Stimulated activated CD4-positive, alpha-beta T cell treated with anti-CD3 and anti-CD28 coated beads, Interleukin-12 subunit alpha, Interleukin-12 subunit beta, amount 100 ng/mL, for 48 hours (primary cell): ENCODE results near the gene CNTNAP4.

Experiments used
- DNase-seq, 3 donors: peaks; one replicate each; pipeline ENCODE4 v3.0.0-alpha.2; 2020; ENCODE audit warnings: low read depth in 2 of 3, low spot score in 1 of 3

CNTNAP4 gene

DNA sequence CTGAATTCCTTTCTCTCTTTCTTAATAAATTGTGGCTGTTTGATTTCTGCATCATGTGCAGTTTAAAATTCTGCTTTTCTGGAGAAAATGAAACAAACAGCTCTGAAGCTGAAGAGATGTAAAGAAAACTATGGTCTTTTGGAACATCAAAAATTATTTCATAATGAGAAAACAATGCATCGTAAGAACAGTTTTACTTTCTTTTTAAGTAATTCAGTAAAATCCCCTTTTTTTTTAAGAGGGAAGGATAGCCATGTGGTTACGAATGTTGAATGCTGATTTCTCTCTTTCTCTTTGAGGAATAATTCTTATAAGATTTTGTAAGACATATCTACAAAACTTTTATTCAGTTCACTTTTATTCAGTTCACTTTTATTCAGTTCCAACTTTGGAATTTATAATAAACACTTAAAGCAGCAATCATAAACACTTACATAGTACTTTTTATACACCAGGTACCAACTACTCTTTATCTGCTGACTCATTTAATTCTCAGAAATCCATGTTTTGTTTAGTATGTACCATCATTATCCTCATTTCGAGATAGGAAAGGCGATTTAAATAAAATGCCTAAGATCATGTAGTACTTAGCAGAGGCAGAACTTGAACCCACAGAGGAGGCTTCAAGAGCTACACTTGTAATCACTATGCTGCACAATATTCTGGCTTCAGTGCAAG is 26.6 kb downstream of the CNTNAP4 start:
- DNase-seq = no peak

GRCh38 chr16:76309639-76310335 is 32.6 kb downstream of the CNTNAP4 start:
- no peak for DNase-seq

- no peak for DNase-seq
These were observed 34.1 kb downstream of the CNTNAP4 start for GRCh38 chr16:76311260-76311659.

GRCh38 chr16:76318565-76318964 is 41.4 kb downstream of the CNTNAP4 start:
- no peak for DNase-seq

DNA sequence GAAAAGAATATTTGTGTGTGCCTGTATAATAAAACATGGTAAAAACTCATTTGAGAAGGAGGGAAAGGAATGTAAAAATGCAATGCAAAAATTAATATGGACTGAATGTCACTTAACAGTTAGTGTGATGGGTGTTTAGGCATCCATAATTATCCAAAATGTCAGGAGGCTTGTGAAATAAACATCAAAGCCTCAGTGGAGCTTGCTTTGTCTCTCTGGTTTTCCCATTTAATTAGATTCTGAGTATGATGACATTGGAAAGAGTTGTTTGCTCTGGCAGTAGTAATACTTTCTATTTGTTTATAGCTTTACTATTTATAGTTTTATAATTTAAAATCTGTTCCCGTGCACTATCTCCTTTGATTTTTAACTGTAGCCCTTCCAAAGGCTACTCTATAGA is 51.9 kb downstream of the CNTNAP4 start:
- no peak for DNase-seq

- no peak for DNase-seq
These were observed 58.2 kb downstream of the CNTNAP4 start for GRCh38 chr16:76335180-76335974.

- DNase-seq = no peak
These were observed 58.9 kb downstream of the CNTNAP4 start for GRCh38 chr16:76336112-76336511.

DNA sequence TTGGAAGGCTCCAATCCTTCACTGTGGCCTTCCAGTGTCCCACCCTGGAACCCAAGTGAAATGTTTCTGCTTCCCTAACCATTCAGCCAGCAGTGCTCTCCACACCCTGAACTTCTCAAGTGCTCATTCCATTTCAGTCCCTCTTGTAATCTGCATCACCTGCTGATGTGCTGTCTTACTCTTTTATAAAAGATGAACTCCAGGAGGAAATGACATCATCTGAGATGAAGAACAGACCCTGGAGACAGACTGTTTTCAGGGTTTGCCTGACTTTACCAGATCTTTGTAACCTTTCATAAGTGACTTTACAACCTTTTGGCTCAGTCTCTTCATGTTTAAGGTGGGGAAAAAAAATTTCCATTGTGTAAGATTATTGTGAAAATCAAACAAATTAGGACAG is 61.3 kb downstream of the CNTNAP4 start:
- DNase-seq = no peak

GRCh38 chr16:76343769-76344168 is 66.6 kb downstream of the CNTNAP4 start:
- no peak for DNase-seq

DNA sequence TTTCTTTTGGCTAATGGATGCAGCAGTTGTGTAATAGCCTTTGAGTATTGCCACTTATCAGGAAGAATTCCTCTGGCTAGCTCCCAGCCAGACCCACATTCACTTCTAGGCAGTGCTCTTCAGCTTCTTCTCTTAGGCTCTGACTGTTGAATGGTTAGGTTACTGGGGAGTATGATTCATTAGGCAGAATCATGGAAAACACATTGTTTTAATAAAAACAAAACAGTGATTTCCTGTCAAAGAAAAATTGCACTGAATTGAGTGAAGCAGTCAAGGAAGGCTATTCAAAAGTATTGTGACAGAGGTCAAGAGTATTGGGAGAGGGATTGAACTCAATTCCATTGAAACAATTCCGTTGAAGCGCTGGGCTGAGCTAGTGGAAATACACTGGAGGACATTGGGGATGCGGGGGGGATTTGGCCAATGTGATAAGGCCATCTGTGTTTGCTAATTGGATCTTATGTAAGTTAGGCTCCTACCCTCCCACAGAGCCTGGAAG is 68.0 kb downstream of the CNTNAP4 start:
- DNase-seq = no peak

- no peak for DNase-seq
These were observed 69.0 kb downstream of the CNTNAP4 start for GRCh38 chr16:76346210-76346609.

GRCh38 chr16:76351441-76351840 is 74.2 kb downstream of the CNTNAP4 start:
- no peak for DNase-seq

DNA sequence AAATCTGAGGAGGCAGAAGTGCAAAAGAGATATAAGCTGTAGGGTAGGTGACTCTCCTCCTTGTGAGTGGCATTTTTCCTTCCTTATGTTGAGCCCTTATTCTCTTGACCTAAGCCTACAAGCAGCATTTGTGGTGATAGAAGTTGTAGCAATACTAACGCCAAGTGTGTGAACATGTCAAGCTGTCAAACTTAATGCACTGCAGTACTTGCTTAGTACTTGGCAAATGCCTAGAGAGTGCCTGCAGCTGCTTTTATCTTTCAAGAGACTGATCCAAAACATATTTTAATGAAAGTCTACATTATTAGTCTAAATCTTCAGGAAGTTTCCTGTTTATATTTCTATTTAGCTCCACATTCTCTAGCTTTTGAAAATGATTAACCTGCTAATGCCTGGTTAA is 83.2 kb downstream of the CNTNAP4 start:
- DNase-seq = no peak

- no peak for DNase-seq
These were observed 93.1 kb downstream of the CNTNAP4 start for GRCh38 chr16:76370344-76370743.

GRCh38 chr16:76371441-76371840 is 94.2 kb downstream of the CNTNAP4 start:
- no peak for DNase-seq

DNA sequence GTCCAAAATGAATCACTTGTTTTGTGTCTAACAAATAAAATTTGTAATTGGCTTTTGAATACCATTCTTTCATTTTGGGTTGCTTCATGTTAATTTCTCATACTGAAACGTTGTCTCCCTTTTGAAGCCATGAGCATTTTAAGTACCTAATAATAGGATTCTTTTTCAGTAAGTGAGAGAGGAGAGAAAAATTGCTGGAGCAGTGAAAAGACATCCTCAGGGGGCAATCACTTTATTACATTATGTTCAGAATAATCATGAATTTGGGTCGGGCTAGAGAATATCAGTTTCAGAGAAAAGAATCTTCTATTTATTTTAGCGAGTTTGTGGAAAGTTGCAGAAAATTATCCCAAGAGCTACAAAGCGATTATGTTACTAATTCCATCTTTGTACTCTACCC is 96.8 kb downstream of the CNTNAP4 start:
- DNase-seq = no peak

- no peak for DNase-seq
These were observed 99.8 kb downstream of the CNTNAP4 start for GRCh38 chr16:76376988-76377387.

DNA sequence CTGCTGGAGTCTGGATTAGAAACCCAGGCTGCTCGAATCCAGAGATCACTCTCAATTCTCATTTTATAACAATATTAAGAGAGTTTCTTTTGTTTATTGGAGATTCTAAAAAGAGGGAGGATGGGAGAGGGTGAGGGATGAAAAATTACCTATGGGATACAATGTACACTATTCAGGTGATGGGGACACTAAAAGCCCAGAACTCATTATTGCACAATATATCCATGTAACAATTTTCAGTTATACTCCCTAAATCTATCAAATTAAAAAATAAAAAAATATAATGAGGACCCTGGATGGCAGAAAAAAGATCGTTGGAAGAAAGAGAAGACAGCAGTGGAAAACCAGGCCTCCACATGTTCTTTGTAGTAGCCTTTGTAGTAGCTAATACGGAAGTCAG is 100.8 kb downstream of the CNTNAP4 start:
- DNase-seq = no peak

- no peak for DNase-seq
These were observed 103.9 kb downstream of the CNTNAP4 start for GRCh38 chr16:76381096-76381495.

GRCh38 chr16:76385601-76386230 is 108.5 kb downstream of the CNTNAP4 start:
- no peak for DNase-seq

DNA sequence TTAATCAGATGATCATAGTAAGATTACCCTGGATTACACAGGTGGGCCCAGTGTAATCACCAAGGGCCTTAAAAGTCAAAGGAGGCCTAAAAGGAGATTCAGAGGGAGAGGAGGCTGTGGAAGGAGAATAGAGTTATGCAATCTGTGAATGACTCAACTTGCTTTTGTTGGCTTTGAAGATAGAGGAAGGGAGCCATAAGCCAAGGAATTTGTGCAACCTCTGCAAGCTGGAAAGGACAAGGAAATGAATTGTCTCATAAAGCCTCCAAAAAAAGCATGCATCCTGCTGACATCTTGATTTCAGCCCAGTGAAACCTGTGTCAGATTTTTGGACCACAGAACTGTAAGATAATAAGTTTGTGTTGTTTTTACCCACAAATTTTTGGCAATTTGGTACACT is 109.6 kb downstream of the CNTNAP4 start:
- no peak for DNase-seq
